Body of pancreas (tissue), 4 donors: ENCODE measurements around the gene DAPK2. TPM values are rescaled to one million over a fixed set of nuclear protein-coding genes. Genes with fewer than 3 reads are reported as not detected.

Experiments used
- ATAC-seq: fragments of 150-250 bp; one replicate; pipeline ENCODE4 v1.9.1; 2016
- DNase-seq, 4 donors: peaks; one replicate each; pipeline ENCODE4 v3.0.0-alpha.2; 2019
- H3K27ac ChIP-seq, 4 donors: fragments of 200-600 bp; sonication (generic); 1 replicate in 3 of 4; 2 replicates in 1 of 4; pipeline versions ENCODE4 v1.5.1 to v1.6.1; 2016 to 2019; ENCODE audit warnings: mild to moderate bottlenecking in 1 of 4, mixed read lengths in 1 of 4, moderate library complexity in 1 of 4
- H3K27me3 ChIP-seq, 2 donors: fragments of 200-600 bp; sonication (generic); one replicate each; pipeline ENCODE4 v1.6.0; 2016; ENCODE audit warnings: mild to moderate bottlenecking in 1 of 2
- H3K36me3 ChIP-seq, 2 donors: fragments of 200-600 bp; sonication (generic); replicated peaks in 1 of 2; 2 replicates each; pipeline ENCODE4 v1.5.1; 2016; ENCODE audit warnings: low read depth in 2 of 2; ENCODE audit not compliant: insufficient read depth in 1 of 2
- H3K4me1 ChIP-seq: fragments of 200-600 bp; sonication (generic); one replicate; pipeline ENCODE4 v1.6.0; 2016
- H3K4me3 ChIP-seq, 2 donors: fragments of 200-600 bp; sonication (generic); 1 replicate in 1 of 2; 2 replicates in 1 of 2; pipeline ENCODE4 v1.5.1; 2016 to 2019
- H3K9me3 ChIP-seq, 3 donors: fragments of 200-600 bp; sonication (generic); 1 replicate in 2 of 3; 2 replicates in 1 of 3; pipeline ENCODE4 v1.5.1; 2016
- POLR2A ChIP-seq, 3 donors: fragments of 450-650 bp; IDR thresholded peaks; one replicate each; pipeline ENCODE4 v1.6.1; 2016; ENCODE audit warnings: antibody characterized with exemption in 3 of 3, mild to moderate bottlenecking in 2 of 3
- WGBS, 2 donors: methylation state at CpG; one replicate each; pipeline ENCODE4 v1.1.5; 2017; 5-methylcytosine and 5-hydroxymethylcytosine counted together
- intact Hi-C: fragments of 100-400 bp; cut with DNase I; formaldehyde crosslinking; loops from one replicate; pipeline ENCODE4 v1.15.1; 2023
- total RNA-seq, 2 donors: library from RNA; depleted of rRNA; stranded (reverse); fragments of >200 nt; gene quantifications; one replicate each; pipeline ENCODE4 v1.1.0, GENCODE V29; 2016
- TF ChIP-seq, protein P1 (sequence below), 7 experiments: fragments of 450-650 bp in 4 of 7; fragments of 200-600 bp in 3 of 7; sonication (generic) in 3 of 7; IDR thresholded peaks; one replicate each; pipeline ENCODE4 v1.5.1; 2016 to 2019; ENCODE audit warnings: antibody characterized with exemption in 7 of 7

The DAPK2 gene
- total RNA-seq, 2 donors from 2014 or later = 2.9 to 5.9 TPM

DNA sequence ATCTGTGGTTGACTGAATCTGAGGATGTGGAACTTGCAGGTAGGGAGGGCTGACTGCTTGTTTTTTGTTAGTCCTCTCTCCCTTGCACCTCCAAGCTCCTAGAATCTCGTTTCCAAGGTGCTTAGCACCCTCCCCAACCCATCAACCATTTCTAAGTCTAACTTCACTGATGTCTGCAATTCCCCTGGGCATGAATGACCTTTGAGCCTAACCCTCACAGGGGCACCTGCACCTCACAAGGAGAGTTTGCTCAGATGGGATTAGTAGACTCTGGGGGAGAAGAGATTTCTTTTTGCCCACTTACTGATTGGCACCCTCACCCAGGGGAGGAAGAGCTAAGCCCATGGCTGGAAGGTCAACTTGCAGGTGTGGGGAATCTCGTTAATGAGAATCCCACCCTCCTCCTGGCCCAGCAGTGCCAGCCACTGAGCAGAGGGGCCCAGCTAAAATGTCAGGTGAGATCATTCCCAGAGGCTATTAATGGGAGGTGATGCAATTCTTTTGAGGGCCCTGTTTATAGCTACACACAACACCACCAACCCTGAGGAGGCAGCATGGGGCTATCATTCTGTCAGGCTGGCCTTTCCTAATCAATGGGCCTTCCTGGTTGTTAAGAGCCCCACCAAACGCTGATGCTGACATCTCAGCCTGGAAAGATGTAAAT is 130.9 kb downstream of the DAPK2 start:
- Histone ChIP-seq H3K27ac (no peak overlapping the region), H3K36me3 (no peaks in the 10 kb centered on the region), H3K4me3 (no peak overlapping the region), H3K4me1 (peaks cover 5% of the 10 kb centered on the region), H3K27me3 (no peaks in the 10 kb centered on the region), H3K9me3 (no peaks in the 10 kb centered on the region)
- TF ChIP-seq, protein P1, sequence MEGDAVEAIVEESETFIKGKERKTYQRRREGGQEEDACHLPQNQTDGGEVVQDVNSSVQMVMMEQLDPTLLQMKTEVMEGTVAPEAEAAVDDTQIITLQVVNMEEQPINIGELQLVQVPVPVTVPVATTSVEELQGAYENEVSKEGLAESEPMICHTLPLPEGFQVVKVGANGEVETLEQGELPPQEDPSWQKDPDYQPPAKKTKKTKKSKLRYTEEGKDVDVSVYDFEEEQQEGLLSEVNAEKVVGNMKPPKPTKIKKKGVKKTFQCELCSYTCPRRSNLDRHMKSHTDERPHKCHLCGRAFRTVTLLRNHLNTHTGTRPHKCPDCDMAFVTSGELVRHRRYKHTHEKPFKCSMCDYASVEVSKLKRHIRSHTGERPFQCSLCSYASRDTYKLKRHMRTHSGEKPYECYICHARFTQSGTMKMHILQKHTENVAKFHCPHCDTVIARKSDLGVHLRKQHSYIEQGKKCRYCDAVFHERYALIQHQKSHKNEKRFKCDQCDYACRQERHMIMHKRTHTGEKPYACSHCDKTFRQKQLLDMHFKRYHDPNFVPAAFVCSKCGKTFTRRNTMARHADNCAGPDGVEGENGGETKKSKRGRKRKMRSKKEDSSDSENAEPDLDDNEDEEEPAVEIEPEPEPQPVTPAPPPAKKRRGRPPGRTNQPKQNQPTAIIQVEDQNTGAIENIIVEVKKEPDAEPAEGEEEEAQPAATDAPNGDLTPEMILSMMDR (IDR thresholded peaks at IDR 0.05) = no peak
- no peak for TF ChIP-seq POLR2A (IDR thresholded peaks at IDR 0.05)
- intact Hi-C loops = no loop called here
- ATAC-seq (peak; percentile 48), DNase-seq (no peak)
- 56 to 71% methylated on average over 3 of the region's 3 CpGs for WGBS, 2 donors

DNA sequence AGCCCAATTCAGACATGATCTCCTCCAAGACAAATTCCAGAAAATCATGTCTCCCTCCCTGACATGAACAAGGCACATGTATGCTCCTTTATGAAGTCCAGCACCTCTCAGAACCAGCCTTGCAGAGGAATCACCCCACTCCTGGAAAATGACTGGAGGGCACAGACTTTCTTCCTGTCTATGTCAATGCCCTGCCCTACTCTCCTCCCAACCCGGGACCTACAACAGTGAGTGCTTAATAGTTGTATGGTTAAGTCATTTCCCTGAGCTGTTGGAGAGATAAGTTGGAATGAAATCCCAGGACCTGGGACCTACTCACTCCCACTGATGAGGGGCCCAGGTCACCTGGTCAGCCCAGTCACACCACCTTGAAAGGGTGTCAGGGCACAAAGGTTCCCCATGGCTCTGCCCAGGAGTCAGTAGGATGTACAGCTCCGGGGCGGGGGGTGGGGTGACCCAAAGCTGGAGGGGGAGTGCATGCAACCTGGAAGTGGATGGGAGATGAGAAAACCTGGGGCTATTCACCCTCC is 132.4 kb downstream of the DAPK2 start:
- no peak for ATAC-seq
- 75 to 80% methylated on average over 1 to 3 of the region's 3 CpGs for WGBS, 2 donors
- Histone ChIP-seq H3K27ac (no peak overlapping the region), H3K27me3 (no peaks in the 10 kb centered on the region), H3K4me3 (no peak overlapping the region), H3K36me3 (no peaks in the 10 kb centered on the region), H3K4me1 (peaks cover 17% of the 10 kb centered on the region), H3K9me3 (no peaks in the 10 kb centered on the region)
- intact Hi-C loops = no loop called here
- no peak for TF ChIP-seq POLR2A (IDR thresholded peaks at IDR 0.05)
- TF ChIP-seq, protein P1 (IDR thresholded peaks at IDR 0.05) = no peak
- no peak for DNase-seq

DNA sequence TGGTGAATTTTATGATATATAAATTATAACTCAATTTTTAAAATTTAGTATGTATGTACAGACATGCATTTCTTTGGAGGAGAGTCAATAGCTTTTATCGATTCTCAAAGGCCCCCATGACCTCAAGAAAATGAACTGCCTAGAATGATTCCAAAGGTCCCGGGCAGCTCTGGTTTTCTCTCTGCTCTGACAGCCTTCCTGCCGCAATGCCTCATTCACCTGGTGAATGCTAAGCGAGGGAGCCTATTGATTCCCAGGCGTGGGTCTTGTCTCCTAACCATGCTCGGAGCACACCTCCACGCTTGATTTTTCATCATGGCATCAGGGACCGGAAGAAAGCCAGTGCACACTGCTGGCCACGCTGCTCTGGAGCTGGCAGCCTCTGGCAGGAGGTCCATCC is 132.9 kb downstream of the DAPK2 start:
- no peak overlapping the region for H3K27ac ChIP-seq
- no peak for ATAC-seq
- peaks cover 17% of the 10 kb centered on the region for H3K4me1 ChIP-seq
- H3K9me3 ChIP-seq = no peaks in the 10 kb centered on the region
- H3K4me3 ChIP-seq = no peak overlapping the region
- no peaks in the 10 kb centered on the region for H3K36me3 ChIP-seq
- no peaks in the 10 kb centered on the region for H3K27me3 ChIP-seq
- TF ChIP-seq, protein P1 (IDR thresholded peaks at IDR 0.05) = no peak
- no peak for TF ChIP-seq POLR2A (IDR thresholded peaks at IDR 0.05)
- DNase-seq = no peak
- WGBS, 2 donors = 87 to 89% methylated on average over 3 to 9 of the region's 9 CpGs
- intact Hi-C loops = no loop called here

DNA sequence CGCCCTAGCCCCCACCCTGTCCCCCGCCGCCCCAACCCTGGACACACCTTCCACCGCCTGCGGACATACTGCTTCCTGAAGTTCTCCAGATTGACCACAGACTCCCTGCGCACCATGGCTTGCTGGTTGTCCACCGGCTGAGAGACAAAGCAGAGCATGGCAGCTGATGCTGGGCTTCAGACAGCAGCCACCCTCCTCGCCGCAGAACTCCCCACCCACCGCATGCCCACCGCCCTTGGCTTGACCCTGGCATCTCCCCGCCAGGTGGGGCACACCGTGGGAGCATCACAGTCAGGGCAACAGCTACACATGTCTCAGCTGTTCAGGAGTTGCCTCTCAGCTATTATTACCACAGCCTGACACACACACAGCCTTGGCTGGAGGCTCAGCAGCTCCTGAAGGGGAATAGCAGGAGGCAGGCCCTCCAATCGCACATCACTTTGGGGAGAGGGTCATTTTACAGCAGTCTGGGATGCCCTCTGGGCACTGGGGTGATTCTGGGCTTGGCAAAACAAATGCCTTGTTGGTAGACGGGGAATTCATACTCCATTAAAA is 134.1 kb downstream of the DAPK2 start:
- DNase-seq = no peak
- TF ChIP-seq, protein P1 (IDR thresholded peaks at IDR 0.05) = no peak
- no peak for TF ChIP-seq POLR2A (IDR thresholded peaks at IDR 0.05)
- H3K36me3 ChIP-seq = no peaks in the 10 kb centered on the region
- no peaks in the 10 kb centered on the region for H3K27me3 ChIP-seq
- H3K27ac ChIP-seq = no peak overlapping the region
- peaks cover 17% of the 10 kb centered on the region for H3K4me1 ChIP-seq
- H3K4me3 ChIP-seq = no peak overlapping the region
- ATAC-seq = no peak
- WGBS, 2 donors = 90 to 93% methylated on average over 11 to 15 of the region's 15 CpGs
- no peaks in the 10 kb centered on the region for H3K9me3 ChIP-seq
- intact Hi-C loops = no loop called here
